Sigmoid colon (tissue), 7 donors: ENCODE results near the gene SUCO. TPM values are rescaled to one million over a fixed set of nuclear protein-coding genes. Genes with fewer than 3 reads are reported as not detected.
A peak's percentile ranks its signal among the peaks of the same experiment; 100 is the strongest.
"Not testable (repeated sequence)": the region's sequence is repeated elsewhere in the genome, so short reads cannot be mapped to it uniquely, and the experiment has no call there.

Experiments used
- DNase-seq: peaks from one replicate; pipeline ENCODE4 v3.0.0-alpha.2; 2019
- H3K27ac ChIP-seq, 4 donors: fragments of 200-600 bp; sonication (generic); one replicate each; pipeline ENCODE4 v1.5.1; 2016 to 2019; ENCODE audit warnings: mild to moderate bottlenecking in 1 of 4
- H3K27me3 ChIP-seq, 3 donors: fragments of 200-600 bp; sonication (generic); one replicate each; pipeline ENCODE4 v1.5.1; 2019; ENCODE audit warnings: mild to moderate bottlenecking in 1 of 3
- H3K36me3 ChIP-seq, 4 donors: fragments of 200-600 bp; sonication (generic); one replicate each; pipeline ENCODE4 v1.5.1; 2016 to 2019
- H3K4me1 ChIP-seq, 4 donors: fragments of 200-600 bp; sonication (generic); one replicate each; pipeline ENCODE4 v1.5.1; 2017 to 2019
- H3K4me3 ChIP-seq, 4 donors: fragments of 200-600 bp; sonication (generic); one replicate each; pipeline ENCODE4 v1.5.1; 2017 to 2019; ENCODE audit warnings: mild to moderate bottlenecking in 2 of 4, moderate library complexity in 1 of 4
- H3K9me3 ChIP-seq, 4 donors: fragments of 200-600 bp in 3 of 4; sonication (generic) in 3 of 4; one replicate each; pipeline versions ENCODE4 v1.5.1 to v1.6.1; 2013 to 2019
- EP300 ChIP-seq, 4 donors: sonication (generic); formaldehyde crosslinking; IDR thresholded peaks; one replicate each; pipeline ENCODE4 v1.6.1; 2017; ENCODE audit warnings: antibody characterized with exemption in 4 of 4
- POLR2A ChIP-seq, 2 donors: fragments of 450-650 bp; IDR thresholded peaks; one replicate each; pipeline ENCODE4 v1.6.1; 2016; ENCODE audit warnings: antibody characterized with exemption in 2 of 2, mild to moderate bottlenecking in 2 of 2, moderate library complexity in 2 of 2
- POLR2AphosphoS5 ChIP-seq, 4 donors: sonication (generic); formaldehyde crosslinking; IDR thresholded peaks; one replicate each; pipeline ENCODE4 v1.6.1; 2017; ENCODE audit warnings: antibody characterized with exemption in 4 of 4
- WGBS, 2 donors: extraction: QIAGEN DNeasy Blood & Tissue Kit; methylation state at CpG; one replicate each; pipeline ENCODE4 v1.1.7; 2013; 5-methylcytosine and 5-hydroxymethylcytosine counted together
- intact Hi-C: fragments of 100-400 bp; cut with DNase I; formaldehyde crosslinking; loops from one replicate; pipeline ENCODE4 v1.15.1; 2023
- polyA plus RNA-seq, 3 donors: library from polyadenylated mRNA; stranded (reverse); fragments of 200-250 nt; gene quantifications; one replicate each; pipeline ENCODE4 v1.2.3, GENCODE V29; 2013
- total RNA-seq, 4 donors: library from RNA; depleted of rRNA; stranded (reverse); fragments of >200 nt; gene quantifications; one replicate each; pipeline ENCODE4 v1.1.0, GENCODE V29; 2016
- TF ChIP-seq, protein P1 (sequence below), 4 experiments: fragments of 450-650 bp in 3 of 4; fragments of 200-600 bp in 1 of 4; IDR thresholded peaks; one replicate each; pipeline ENCODE4 v1.5.1; 2016 to 2019; ENCODE audit warnings: antibody characterized with exemption in 4 of 4, mild to moderate bottlenecking in 3 of 4, moderate library complexity in 2 of 4
- donor health status: healthy with polysubstance abuse.
- donor health status: Bipolar disorder and iron deficiency.
- donor health status: healthy.

The SUCO gene
- total and polyA plus RNA-seq, 7 donors = 1.8 to 36.6 (median 27.4) TPM

- no peaks in the 10 kb centered on the region for H3K9me3 ChIP-seq
- H3K4me1 ChIP-seq = peaks cover 0 to 13% (median 7%) of the 10 kb centered on the region in 4 donors
- H3K27me3 ChIP-seq = no peaks in the 10 kb centered on the region
- no peak overlapping the region for H3K4me3 ChIP-seq
- no peaks in the 10 kb centered on the region for H3K36me3 ChIP-seq
- 94 to 95% methylated on average over 2 of the region's 2 CpGs for WGBS, 2 donors
- TF ChIP-seq, protein P1, sequence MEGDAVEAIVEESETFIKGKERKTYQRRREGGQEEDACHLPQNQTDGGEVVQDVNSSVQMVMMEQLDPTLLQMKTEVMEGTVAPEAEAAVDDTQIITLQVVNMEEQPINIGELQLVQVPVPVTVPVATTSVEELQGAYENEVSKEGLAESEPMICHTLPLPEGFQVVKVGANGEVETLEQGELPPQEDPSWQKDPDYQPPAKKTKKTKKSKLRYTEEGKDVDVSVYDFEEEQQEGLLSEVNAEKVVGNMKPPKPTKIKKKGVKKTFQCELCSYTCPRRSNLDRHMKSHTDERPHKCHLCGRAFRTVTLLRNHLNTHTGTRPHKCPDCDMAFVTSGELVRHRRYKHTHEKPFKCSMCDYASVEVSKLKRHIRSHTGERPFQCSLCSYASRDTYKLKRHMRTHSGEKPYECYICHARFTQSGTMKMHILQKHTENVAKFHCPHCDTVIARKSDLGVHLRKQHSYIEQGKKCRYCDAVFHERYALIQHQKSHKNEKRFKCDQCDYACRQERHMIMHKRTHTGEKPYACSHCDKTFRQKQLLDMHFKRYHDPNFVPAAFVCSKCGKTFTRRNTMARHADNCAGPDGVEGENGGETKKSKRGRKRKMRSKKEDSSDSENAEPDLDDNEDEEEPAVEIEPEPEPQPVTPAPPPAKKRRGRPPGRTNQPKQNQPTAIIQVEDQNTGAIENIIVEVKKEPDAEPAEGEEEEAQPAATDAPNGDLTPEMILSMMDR (IDR thresholded peaks at IDR 0.05) = no peak
- no peak for TF ChIP-seq POLR2AphosphoS5 (IDR thresholded peaks at IDR 0.05)
- TF ChIP-seq POLR2A (IDR thresholded peaks at IDR 0.05) = no peak
- no peak for TF ChIP-seq EP300 (IDR thresholded peaks at IDR 0.05)
- DNase-seq = no peak
- intact Hi-C loops = no loop called here
- no peak overlapping the region for H3K27ac ChIP-seq
These were observed 38.8 kb upstream of the SUCO start for GRCh38 chr1:172494166-172494565.

DNA sequence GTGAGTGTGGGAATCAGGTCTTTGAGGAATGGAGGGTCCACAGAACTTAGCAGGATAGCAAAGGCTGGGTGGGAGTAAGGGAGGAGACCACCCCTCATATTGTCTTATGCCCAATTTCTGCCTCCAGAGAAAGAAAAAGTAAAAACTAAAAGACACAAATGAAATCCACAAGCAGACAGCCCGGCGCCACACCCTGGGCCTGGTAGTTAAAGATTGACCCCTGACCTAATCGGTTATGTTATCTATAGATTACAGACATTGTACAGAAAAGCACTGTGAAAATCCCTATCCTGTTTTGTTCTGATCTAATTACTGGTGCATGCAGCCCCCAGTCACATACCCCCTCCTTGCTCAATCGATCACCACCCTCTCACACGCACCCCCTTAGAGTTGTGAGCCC, 36.8 kb upstream of the SUCO start:
- H3K4me3 ChIP-seq, H3K27me3 ChIP-seq, H3K36me3 ChIP-seq, H3K9me3 ChIP-seq, DNase-seq, intact Hi-C loops, H3K27ac ChIP-seq: not testable (repeated sequence)
- H3K4me1 ChIP-seq = peaks cover 0 to 13% (median 7%) of the 10 kb centered on the region in 4 donors
- 72 to 82% methylated on average over 5 of the region's 5 CpGs for WGBS, 2 donors

DNA sequence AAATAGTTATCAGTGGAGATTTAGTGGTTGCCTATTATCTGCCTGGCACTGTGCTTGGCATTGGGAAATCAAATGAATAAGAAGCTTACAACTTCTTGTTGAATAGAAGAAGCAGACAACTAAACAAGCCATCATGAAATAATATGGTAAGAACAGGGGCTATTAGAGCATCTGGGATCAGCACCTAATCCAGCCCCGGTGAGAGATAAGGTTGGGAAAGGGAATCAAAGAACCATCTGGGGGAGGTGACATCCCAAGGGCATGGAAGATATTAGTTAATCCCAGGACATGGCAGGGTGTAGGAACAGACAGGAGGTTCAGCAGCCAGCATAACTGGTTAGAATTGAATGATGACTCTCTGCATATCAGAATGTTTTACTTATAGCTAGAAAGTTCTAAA, 36.3 kb upstream of the SUCO start:
- TF ChIP-seq POLR2AphosphoS5 (IDR thresholded peaks at IDR 0.05) = no peak
- TF ChIP-seq, protein P1 (IDR thresholded peaks at IDR 0.05) = no peak
- intact Hi-C loops = no loop called here
- Histone ChIP-seq H3K27me3 (no peaks in the 10 kb centered on the region), H3K9me3 (no peaks in the 10 kb centered on the region), H3K36me3 (no peaks in the 10 kb centered on the region), H3K27ac (peak overlapping the region in 3 of 4 donors; percentile 13 to 41 (median 26)), H3K4me3 (no peak overlapping the region), H3K4me1 (peaks cover 0 to 13% (median 7%) of the 10 kb centered on the region in 4 donors)
- 84 to 91% methylated on average over 1 of the region's 1 CpG for WGBS, 2 donors
- DNase-seq = no peak

DNA sequence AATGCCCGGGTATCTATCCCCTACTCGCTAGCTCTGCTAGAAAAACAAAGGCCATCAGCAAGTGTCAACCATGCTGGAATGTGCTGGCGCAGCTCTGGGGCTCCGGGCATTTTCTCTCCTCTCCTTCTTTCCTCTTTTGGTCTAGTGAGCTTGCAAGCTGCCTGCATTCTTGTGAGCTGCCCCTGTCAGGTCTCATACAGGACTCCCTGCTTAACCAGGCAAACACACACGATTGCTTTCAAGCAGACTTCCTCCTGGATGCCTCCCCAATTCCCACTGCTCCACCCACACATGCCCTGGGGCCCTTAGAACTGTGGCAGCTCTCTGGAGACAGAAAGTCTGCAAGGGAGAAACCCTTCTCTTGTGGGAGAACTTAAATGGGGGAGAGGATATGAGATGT, 35.7 kb upstream of the SUCO start:
- intact Hi-C loops = no loop called here
- no peaks in the 10 kb centered on the region for H3K27me3 ChIP-seq
- no peak for DNase-seq
- H3K27ac ChIP-seq = peak overlapping the region in 3 of 4 donors; percentile 13 to 41 (median 26)
- TF ChIP-seq POLR2A (IDR thresholded peaks at IDR 0.05) (no peak), EP300 (IDR thresholded peaks at IDR 0.05) (no peak), POLR2AphosphoS5 (IDR thresholded peaks at IDR 0.05) (no peak)
- H3K9me3 ChIP-seq = no peaks in the 10 kb centered on the region
- peaks cover 0 to 13% (median 7%) of the 10 kb centered on the region in 4 donors for H3K4me1 ChIP-seq
- WGBS, 2 donors = 62 to 72% methylated on average over 5 of the region's 5 CpGs
- no peak overlapping the region for H3K4me3 ChIP-seq
- H3K36me3 ChIP-seq = no peaks in the 10 kb centered on the region

DNA sequence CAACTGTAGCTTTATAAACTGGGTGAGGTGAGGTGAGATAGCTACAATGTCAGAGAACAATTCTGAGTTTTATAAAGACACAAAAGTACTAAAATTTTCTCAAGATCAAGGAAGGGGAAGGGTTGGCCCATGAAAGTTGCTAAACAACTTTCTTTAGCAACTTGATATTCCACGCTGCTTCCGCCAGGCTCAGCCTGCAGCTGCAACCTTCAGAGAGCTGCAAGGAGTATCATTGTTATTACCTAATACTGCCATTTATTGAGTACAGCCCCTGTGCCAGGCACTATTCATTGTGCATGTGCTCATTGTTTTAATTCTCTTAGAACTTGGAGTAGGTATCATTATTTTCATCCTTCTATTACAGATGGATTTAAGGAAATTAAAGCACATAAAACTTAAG, 34.1 kb upstream of the SUCO start:
- TF ChIP-seq EP300 (IDR thresholded peaks at IDR 0.05) (no peak), POLR2AphosphoS5 (IDR thresholded peaks at IDR 0.05) (no peak), POLR2A (IDR thresholded peaks at IDR 0.05) (no peak)
- TF ChIP-seq, protein P1 (IDR thresholded peaks at IDR 0.05) = no peak
- intact Hi-C loops = no loop called here
- WGBS, 2 donors = 91 to 92% methylated on average over 2 of the region's 2 CpGs

DNA sequence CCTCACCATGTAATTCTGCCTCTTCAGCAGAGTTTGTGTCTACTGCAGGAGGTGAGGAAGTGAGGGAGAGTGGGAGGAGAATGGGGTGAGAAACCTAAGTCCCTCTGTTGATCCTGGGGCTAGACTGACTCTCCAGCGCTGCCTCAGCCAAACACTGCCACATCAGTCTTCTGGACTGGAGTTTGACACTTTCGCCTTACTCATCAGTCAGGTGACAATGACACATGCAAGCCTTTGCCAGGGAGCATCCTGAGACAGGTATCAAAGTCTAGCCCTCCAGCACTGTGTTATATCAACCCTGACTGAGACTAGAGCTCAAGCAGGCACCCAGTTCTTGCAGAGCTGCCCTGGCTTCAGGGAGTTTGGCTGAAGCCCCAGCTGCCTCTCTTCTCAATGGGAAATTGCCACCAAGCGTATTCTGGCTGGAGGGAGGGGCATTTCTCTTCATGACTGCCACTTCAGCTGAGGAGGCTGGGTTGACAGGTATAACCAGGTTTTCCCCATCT, 33.3 kb upstream of the SUCO start:
- no peak for DNase-seq
- H3K9me3 ChIP-seq = no peaks in the 10 kb centered on the region
- H3K27ac ChIP-seq = no peak overlapping the region
- TF ChIP-seq, protein P1 (IDR thresholded peaks at IDR 0.05) = no peak
- TF ChIP-seq POLR2A (IDR thresholded peaks at IDR 0.05) (no peak), EP300 (IDR thresholded peaks at IDR 0.05) (no peak), POLR2AphosphoS5 (IDR thresholded peaks at IDR 0.05) (no peak)
- H3K4me3 ChIP-seq = no peak overlapping the region
- H3K4me1 ChIP-seq = peaks cover 0 to 13% (median 7%) of the 10 kb centered on the region in 4 donors
- 90% methylated on average over 3 of the region's 3 CpGs for WGBS, 2 donors
- intact Hi-C loops = no loop called here
- no peaks in the 10 kb centered on the region for H3K27me3 ChIP-seq
- no peaks in the 10 kb centered on the region for H3K36me3 ChIP-seq

More for the DNA sequence above, 34.1 kb upstream of the SUCO start:
- no peak for DNase-seq
- H3K4me1 ChIP-seq = peaks cover 0 to 13% (median 7%) of the 10 kb centered on the region in 4 donors
- H3K4me3 ChIP-seq = no peak overlapping the region
- H3K9me3 ChIP-seq = no peaks in the 10 kb centered on the region
- H3K36me3 ChIP-seq = no peaks in the 10 kb centered on the region
- no peak overlapping the region for H3K27ac ChIP-seq
- no peaks in the 10 kb centered on the region for H3K27me3 ChIP-seq
